ENCODE measurements around the gene PCID2.
"Not testable (repeated sequence)": the region's sequence is repeated elsewhere in the genome, so short reads cannot be mapped to it uniquely, and the experiment has no call there.

PCID2 gene
- total RNA-seq = 88.7 to 95.5 reads per million in 2 experiments

- DNase-seq (ENCODE audit: low read depth) = peak; percentile 86
Measured at GRCh38 chr13:113208421-113209335, at the start of gene PCID2. PCID2 (minus strand) TSS chr13:113208669; CDS start chr13:113208634, 35 bp downstream.

- DNase-seq (ENCODE audit: low read depth) = not testable (repeated sequence)
Measured at GRCh38 chr13:113257908-113258307, 49.4 kb upstream of the PCID2 start.

GRCh38 chr13:113252516-113253095 lies 44.1 kb upstream of the PCID2 start:
- DNase-seq (ENCODE audit: low read depth) = no peak

- no peak for DNase-seq (ENCODE audit: low read depth)
Measured at GRCh38 chr13:113245849-113246796, 37.7 kb upstream of the PCID2 start.

GRCh38 chr13:113243847-113244246 lies 35.4 kb upstream of the PCID2 start:
- DNase-seq (ENCODE audit: low read depth) = no peak

GRCh38 chr13:113241623-113242022 lies 33.2 kb upstream of the PCID2 start:
- DNase-seq (ENCODE audit: low read depth) = not testable (repeated sequence)

- DNase-seq (ENCODE audit: low read depth) = no peak
Measured at GRCh38 chr13:113239986-113240385, 31.5 kb upstream of the PCID2 start.

GRCh38 chr13:113239357-113239756 lies 30.9 kb upstream of the PCID2 start:
- DNase-seq (ENCODE audit: low read depth) = no peak

GRCh38 chr13:113238536-113238935 lies 30.1 kb upstream of the PCID2 start:
- DNase-seq (ENCODE audit: low read depth) = no peak

- no peak for DNase-seq (ENCODE audit: low read depth)
Measured at GRCh38 chr13:113233101-113233500, 24.6 kb upstream of the PCID2 start.

GRCh38 chr13:113232208-113233003 lies 23.9 kb upstream of the PCID2 start:
- DNase-seq (ENCODE audit: low read depth) = no peak

GRCh38 chr13:113231306-113232207 lies 23.1 kb upstream of the PCID2 start:
- DNase-seq (ENCODE audit: low read depth) = no peak

- DNase-seq (ENCODE audit: low read depth) = no peak
Measured at GRCh38 chr13:113229791-113230190, 21.3 kb upstream of the PCID2 start.

- DNase-seq (ENCODE audit: low read depth) = no peak
Measured at GRCh38 chr13:113229161-113229560, 20.7 kb upstream of the PCID2 start.

- DNase-seq (ENCODE audit: low read depth) = no peak
Measured at GRCh38 chr13:113226873-113227450, 18.5 kb upstream of the PCID2 start.

GRCh38 chr13:113225515-113225914 lies 17.0 kb upstream of the PCID2 start:
- DNase-seq (ENCODE audit: low read depth) = no peak

GRCh38 chr13:113224486-113224885 lies 16.0 kb upstream of the PCID2 start:
- no peak for DNase-seq (ENCODE audit: low read depth)

- DNase-seq (ENCODE audit: low read depth) = no peak
Measured at GRCh38 chr13:113223070-113223469, 14.6 kb upstream of the PCID2 start.

- DNase-seq (ENCODE audit: low read depth) = no peak
Measured at GRCh38 chr13:113220877-113221276, 12.4 kb upstream of the PCID2 start.

GRCh38 chr13:113220141-113220598 lies 11.7 kb upstream of the PCID2 start:
- DNase-seq (ENCODE audit: low read depth) = no peak
